Effector CD4-positive, alpha-beta T cell (primary cell): ENCODE results near the gene MYH7B.

Source experiments
- DNase-seq: peaks from one replicate; pipeline ENCODE4 v3.0.0-alpha.2; 2020

The MYH7B gene

GRCh38 chr20:34978092-34978744 lies 22.6 kb downstream of the MYH7B start:
- DNase-seq = no peak

GRCh38 chr20:34979366-34980153 lies 23.9 kb downstream of the MYH7B start:
- no peak for DNase-seq

DNA sequence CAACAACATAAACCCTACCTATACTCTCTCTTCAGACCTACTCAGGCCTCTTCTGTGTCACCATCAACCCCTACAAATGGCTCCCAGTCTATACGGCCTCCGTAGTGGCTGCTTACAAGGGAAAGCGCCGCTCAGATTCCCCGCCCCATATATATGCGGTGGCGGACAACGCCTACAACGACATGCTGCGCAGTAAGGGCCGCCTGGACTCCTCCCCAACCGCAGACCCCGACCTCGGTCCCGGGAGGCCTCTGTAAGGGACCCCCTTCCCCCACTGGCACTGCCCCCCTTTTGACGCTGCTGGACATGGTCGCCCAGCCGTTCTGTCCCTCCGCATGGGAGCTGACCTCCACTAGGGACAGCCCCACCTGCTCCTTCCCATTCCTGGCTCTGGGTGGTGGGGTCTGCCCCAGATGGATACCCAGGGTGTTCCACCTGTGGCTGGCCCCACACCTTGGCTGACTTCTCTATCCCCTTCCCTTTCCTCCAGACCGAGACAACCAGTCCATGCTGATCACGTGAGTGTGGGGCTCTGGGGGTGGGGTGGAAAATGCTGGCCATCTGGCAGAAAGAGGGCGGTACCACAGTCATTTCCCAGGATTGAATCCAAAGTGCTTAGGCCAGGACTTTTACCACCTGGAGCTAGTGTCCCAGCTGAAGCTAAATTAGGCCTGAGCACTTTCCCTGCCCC lies 25.0 kb downstream of the MYH7B start:
- no peak for DNase-seq

DNA sequence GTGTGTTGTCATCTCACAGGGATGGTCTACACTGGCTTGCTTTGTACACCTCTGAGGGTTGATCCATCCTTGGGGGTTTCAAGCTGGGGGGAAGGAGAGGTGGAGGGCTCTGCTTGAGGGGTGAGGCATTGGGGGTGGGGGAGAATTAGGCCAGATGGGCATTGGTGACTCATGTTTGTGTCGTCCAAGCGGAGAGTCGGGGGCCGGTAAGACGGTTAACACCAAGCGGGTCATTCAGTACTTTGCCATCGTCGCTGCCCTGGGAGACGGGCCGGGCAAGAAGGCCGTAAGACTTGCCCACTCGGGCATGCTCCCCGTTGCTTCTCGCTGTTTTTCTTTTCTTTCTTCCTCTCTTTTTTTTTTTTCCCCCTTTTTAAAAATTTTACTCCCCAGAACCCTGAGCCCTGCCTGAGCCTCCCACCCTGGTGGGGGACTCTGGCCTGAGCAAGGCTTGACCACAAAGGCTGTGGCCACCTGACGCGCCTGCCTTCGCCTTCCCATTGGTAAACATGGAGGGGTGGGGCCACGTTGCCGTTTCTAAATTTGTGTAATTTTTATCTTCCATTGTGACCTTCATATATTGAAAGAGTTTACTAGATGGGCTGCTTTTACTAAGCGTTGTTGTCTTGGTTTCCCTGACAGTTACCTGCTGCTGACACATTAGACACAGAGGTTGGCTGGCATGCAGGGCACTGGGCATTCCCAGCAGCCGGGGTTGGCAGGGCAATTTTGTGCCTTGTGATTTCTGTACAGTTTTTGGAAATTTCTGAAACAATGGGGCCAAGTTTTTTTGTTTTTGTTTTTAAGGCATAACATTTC lies 26.8 kb downstream of the MYH7B start:
- no peak for DNase-seq

DNA sequence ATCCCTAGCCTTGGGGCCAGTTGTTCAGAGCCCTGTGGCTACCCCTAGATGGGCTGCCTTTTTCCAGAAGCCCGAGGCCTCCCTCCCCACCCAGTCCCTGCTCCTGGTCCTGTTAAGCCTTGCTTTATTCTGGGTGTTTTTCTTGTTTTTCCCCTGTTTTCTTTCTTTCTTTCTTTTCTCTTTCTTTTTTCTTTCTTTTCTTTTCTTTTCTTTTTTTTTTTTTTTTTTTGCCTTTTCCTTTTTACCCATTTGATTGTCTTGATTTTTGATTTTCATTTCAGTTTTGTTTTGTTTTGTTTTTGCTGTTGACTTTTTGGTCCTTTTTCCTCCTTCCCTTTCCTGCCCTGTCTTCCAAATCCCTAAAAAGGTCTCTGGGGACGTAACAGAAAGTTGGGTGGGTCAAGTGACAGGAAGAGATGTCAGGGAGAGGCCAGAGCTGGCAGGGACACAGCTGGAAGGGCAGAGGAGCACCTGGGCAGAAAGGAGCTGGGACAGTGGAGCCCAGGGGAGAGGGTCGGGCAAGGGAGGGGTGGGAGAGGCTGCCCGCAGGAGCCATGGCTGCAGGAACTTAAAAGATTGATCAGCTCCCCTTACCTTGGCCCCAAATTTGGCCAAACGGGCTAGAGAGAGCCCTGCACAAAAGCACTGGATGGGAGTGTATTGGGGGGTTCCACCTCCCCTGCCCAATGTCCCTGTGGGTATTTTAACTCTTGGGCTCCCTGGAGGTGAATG lies 27.6 kb downstream of the MYH7B start:
- DNase-seq = no peak

- no peak for DNase-seq
Observed at GRCh38 chr20:34983995-34984735, 28.5 kb downstream of the MYH7B start.

DNA sequence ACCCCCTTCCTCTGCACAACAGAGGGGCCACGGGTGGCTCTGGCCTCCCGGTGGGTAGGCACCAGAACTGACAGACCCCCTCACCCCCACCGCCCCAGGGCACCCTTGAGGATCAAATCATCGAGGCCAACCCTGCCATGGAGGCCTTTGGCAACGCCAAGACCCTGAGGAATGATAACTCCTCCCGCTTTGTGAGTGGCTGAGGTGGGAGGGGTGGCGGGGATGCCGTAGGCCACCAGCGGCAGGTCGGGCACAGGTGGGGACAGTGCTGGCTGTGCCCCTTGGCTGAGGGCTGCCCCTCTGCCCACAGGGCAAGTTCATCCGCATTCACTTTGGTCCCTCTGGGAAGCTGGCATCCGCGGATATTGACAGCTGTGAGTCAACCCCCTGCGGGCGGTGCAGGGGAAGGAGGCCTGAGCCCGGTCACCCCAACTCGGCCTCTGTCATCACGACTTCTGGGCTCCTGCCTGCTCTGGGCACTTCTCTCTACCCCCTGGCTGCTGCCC lies 29.1 kb downstream of the MYH7B start:
- no peak for DNase-seq

GRCh38 chr20:34985461-34986310 lies 30.0 kb downstream of the MYH7B start:
- no peak for DNase-seq

DNA sequence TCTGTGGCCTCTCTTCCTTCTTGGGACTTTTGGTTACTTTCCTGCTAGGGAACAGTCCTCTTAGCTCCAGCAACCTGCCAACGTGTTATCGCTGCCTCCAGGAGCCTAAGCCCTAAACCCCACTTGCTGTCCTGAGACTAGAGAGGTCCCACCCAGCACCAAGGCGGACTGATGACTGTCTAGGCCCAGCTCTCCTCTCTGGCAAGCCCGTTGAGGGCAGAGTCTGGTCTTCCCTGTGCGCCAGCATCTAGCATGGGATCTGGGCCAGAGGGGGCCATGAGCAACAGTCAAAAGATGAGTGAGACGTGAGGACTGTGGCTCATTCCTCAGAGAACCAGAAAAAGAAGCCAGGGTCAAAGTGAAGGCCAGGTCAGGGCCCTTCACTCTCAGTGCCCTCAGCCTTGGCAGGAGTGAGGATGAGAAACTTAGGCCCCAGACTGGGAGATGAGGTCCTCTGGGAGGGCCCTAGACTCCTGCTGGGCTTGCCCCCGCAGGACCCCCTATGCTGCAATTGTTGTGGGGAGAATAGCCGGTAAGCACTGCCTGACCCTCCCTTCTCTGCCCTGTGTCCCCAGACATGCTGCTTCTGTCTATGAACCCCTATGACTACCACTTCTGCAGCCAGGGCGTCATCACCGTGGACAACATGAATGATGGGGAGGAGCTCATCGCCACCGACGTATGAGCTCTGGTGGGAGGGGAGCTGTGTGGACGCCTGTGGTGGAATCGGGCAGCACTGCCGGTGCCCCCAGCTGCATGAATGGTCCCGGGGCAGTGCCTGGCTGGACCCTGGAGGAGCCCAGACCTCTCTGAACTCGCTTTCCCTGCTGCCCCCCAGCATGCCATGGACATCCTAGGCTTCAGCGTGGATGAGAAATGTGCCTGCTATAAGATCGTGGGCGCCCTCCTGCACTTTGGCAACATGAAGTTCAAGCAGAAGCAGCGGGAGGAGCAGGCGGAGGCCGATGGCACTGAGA lies 30.9 kb downstream of the MYH7B start:
- DNase-seq = no peak

DNA sequence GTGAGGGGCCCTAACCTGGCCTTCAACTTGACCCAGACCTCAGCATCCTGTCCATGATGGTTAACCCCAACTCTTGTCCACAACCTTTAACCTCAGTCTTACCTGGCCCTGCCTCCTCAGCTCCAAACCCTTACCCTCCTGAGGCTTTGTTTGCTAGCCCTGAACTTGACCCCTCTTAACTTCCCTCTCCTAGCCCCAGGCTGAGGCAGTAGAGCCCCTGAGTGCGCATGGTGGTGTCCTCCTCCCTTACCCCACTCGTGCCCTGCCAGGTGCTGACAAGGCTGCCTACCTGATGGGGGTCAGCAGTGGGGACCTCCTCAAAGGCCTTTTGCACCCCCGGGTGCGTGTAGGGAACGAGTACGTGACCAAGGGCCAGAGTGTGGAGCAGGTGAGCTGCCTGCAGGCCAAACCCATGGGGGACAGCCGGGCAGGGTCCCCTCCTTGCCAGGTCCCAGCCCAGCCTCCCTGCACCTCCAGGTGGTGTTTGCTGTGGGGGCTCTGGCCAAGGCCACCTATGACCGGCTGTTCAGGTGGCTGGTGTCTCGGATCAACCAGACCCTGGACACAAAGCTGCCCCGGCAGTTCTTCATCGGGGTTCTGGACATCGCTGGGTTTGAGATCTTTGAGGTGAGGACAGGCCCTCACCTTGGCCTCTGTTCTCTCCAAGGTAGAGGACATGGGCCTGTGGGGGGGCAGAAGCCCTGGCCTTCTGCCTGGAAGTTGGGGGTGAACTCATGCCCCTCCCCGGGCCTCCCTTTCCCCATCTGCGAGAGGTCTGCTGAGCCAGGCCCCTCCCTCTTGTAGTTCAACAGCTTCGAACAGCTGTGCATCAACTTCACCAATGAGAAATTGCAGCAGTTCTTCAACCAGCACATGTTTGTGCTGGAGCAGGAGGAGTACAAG lies 31.9 kb downstream of the MYH7B start:
- DNase-seq = no peak

DNA sequence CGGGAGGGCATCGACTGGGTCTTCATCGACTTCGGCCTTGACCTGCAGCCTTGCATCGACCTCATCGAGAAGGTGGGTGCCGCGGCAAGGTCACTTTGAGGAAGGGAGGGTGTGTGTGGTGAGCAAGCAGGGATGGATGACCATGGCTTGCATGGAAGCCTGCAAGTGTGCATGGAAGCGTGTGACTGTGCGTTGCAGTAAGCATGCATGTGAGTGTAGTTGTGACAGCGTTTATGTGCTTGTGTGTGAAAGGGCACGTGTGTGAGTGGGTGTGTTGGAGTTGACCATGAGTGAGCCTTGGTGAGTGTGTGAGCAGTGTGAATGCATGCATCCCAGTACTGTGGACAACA lies 32.5 kb downstream of the MYH7B start:
- DNase-seq = no peak

DNA sequence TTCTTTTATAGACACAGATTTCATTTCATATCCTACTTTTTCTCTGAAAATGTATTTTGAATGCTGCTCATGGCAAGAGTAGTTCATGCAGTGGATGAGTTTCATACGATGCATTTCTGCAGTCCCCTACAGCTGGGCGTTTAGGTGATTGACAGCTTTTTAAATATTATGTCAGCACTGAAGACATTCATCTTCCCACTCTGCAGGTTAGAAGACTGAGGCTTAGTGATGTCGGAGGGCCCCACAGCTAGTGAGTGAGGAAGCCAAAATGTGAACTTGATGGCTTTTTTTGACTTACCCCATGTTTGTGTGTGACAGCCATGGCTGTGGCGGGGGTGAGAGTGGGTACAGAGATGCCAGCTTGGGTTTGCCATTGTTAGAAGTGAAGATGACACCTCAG lies 33.5 kb downstream of the MYH7B start:
- no peak for DNase-seq

- DNase-seq = no peak
Observed at GRCh38 chr20:34989670-34990069, 34.0 kb downstream of the MYH7B start.

DNA sequence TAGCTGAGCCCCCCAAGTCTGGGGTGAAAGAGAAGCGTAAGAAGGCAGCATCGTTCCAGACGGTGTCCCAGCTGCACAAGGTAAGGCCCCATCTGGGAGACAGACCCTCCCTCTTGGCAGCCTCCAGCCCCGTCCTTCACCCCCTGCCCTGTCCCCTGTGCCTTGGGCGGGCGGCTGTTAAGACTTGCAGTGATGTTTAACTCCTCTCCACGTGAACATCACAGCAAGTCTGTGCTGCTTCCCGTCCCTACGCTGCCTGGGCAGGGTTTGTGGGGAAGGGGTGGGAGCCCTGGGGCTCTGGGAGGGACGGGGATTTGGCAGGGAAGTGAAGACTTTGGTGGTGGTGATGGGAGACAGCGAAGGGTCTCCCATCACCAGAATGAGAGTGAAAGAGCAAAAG lies 34.6 kb downstream of the MYH7B start:
- DNase-seq = no peak

DNA sequence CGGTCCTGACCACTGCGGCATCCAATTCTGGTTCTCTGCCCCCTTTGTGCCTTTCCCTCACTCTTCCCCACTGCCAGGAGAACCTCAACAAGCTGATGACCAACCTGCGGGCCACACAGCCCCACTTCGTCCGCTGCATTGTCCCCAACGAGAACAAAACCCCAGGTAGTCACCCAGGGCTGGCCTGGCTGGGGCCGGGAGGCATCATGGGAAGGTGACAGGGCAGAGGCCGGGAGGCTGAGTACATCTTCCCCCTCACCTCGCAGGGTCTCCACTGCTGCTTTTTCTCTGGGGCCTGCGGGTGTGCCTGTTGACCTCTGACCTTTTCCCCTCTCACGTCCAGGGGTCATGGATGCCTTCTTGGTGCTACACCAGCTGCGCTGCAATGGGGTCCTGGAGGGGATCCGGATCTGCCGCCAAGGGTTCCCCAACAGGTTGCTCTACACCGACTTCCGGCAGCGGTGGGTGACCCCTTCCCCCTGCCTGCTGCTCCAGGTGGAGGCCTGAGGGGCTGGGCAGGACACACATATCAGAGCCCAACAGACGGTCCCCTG lies 35.1 kb downstream of the MYH7B start:
- DNase-seq = no peak

DNA sequence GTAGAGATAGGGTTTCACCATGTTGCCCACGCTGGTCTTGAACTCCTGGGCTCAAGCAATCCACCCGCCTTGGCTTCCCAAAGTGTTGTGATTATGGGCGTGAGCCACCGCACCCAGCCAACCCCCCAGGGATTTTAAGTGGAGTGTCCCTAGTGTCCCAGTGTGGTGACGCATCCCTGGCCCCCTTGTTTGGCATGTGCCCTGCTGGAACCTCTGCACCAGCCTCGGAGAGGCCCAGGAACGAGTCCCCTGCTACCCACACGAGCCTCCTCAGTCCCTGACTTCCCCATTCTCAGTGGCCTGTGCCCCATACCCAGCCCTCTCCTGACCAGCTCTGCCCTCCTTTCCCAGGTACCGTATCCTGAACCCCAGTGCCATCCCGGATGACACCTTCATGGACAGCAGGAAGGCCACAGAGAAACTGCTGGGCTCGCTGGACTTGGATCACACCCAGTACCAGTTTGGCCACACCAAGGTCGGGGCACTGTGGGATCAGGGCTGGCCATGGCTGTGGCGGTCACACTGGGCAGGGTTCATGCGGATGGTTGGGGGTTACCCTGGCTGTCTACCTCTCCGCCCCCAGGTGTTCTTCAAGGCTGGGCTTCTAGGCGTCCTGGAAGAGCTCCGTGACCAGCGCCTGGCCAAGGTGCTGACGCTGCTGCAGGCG lies 37.2 kb downstream of the MYH7B start:
- no peak for DNase-seq

DNA sequence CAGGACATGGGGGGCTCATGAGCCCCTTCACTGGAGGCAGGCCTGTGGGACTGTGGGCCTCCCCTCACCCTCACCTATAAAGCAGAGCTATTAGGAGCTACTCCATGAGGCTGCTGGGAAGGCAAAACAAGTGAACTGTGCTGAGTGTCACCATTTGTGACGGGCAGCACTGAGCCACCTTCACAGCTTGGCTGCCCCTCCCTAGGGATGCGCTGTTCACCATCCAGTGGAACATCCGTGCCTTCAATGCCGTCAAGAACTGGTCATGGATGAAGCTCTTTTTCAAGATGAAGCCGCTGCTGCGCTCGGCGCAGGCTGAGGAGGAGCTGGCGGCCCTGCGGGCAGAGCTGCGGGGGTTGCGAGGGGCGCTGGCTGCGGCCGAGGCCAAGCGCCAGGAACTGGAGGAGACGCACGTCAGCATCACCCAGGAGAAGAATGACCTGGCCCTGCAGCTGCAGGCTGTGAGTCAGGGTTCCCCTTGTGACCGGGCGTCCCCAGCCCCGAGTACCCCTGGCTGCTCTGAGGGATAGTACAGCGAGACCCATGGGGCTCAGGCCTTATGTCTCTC lies 38.4 kb downstream of the MYH7B start:
- no peak for DNase-seq
